KOPT-K1 (cell line): ENCODE results near the gene NPEPPS.

Source experiments
- H3K27ac ChIP-seq: fragments of 200-600 bp; sonication (generic); 2 replicates; pipeline ENCODE4 v1.5.1; 2016; ENCODE audit warnings: antibody characterized with exemption, mild to moderate bottlenecking, low read depth, low read length; ENCODE audit not compliant: poor library complexity, severe bottlenecking
- H3K36me3 ChIP-seq: fragments of 200-600 bp; sonication (generic); 2 replicates; pipeline ENCODE4 v1.5.1; 2017; ENCODE audit warnings: antibody characterized with exemption, mild to moderate bottlenecking, low read length, moderate library complexity; ENCODE audit not compliant: insufficient read depth
- H3K9me3 ChIP-seq: fragments of 200-600 bp; sonication (generic); 2 replicates; pipeline ENCODE4 v1.5.1; 2017; ENCODE audit warnings: antibody characterized with exemption, low read length, mild to moderate bottlenecking; ENCODE audit not compliant: insufficient read depth, poor library complexity, severe bottlenecking

The NPEPPS gene

DNA sequence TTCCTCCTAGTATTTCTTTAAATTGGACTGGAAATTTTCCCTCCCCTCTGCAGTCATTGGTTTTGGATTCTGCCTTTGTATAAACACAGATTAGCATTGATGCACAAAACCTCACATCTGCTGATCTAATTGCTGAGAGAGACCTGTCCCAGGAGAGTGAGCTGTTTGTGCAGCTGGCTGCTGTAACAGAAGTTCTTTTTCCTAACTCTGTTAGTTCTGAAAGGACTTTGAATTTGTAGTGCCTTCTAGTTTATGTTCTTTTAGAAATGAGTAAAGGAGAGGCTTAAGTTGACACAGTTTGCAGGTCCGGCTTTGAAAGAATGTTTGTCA is 73.7 kb downstream of the NPEPPS start:
- H3K9me3 ChIP-seq: no peaks in the 10 kb centered on the region
- peaks cover 98% of the 10 kb centered on the region for H3K36me3 ChIP-seq
- no peak overlapping the region for H3K27ac ChIP-seq

DNA sequence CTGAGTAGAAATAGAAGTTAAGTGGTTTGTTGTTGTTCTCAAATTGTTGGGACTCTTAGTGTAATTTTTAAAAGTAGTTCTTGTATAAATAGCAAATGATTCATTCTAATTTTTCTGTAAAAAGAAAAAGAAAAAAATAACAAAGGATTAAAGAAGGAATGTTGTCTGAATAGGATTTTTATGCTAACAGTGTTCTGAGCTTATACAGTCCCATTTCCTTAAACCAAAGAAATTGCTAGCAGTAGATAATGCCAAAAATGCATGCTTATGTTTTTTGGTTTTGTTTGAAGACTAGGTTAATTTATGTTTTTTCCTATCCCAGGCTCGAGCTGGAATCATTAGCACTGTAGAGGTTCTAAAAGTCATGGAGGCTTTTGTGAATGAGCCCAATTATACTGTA is 74.1 kb downstream of the NPEPPS start:
- Histone ChIP-seq H3K27ac (no peak overlapping the region), H3K9me3 (no peaks in the 10 kb centered on the region), H3K36me3 (peaks cover 96% of the 10 kb centered on the region)

DNA sequence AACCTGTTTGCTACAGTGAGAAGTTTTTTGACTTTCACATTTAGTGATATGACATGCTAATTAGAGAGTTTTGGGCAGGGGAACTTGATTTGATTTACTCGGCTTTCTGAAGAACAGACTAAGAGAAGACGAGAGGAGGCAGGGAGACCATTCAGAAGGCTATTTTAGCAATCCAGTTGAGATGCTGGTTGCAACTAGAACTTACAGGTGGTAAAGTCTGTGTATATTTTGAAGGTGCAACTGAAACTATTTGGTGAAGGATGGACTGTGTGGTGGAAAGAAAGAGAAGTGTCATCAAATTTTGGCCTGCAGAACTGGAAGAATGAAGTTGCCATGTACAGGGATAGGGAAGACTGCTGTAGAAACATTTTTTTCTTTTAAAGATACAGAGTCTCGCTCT is 76.6 kb downstream of the NPEPPS start:
- peaks cover 97% of the 10 kb centered on the region for H3K36me3 ChIP-seq
- H3K27ac ChIP-seq: no peak overlapping the region

DNA sequence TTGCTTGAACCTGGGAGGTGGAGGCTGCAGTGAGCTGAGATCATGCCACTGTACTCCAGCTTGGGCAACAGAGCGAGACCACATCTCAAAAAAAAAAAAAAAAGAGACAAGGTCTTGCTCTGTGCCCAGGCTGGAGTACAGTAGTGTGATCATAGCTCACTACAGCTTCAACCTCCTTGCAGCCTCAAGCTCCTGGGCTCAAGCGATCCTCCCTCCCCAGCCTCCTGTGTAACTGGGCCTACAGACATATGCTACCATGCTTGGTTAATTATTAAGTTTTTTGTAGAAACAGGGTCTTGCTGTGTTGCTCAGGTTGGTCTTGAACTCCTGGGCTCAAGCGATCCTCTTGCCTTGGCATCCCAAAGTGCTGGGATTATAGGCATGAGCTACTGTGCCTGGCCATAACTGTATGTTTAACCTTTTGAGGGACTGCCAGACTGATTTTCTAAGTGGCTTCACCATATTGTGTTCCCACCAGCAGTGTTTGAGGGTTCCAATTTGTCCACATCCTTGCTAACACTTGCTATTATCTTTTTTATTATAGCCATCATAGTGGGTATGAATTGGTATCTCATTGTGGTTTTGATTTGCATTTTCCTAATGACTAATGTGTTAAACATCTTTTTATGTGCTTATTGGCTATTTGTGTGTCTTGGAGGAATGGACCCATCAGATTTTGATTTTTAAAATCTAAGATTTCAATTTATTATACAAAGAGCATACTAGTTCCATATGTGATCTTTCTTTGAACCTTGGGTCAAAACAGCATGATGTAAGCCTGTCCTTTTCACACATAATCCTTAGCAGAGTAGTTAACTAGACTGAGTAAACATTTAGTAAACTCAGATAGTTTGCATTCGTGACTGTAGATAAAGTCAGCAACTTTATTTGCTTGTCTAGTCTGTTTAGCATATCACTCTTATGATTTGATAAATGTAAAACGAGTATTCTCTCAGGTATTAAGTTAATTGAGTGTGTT is 80.8 kb downstream of the NPEPPS start:
- H3K36me3 ChIP-seq: peaks cover 98% of the 10 kb centered on the region
- no peak overlapping the region for H3K27ac ChIP-seq
- H3K9me3 ChIP-seq: no peaks in the 10 kb centered on the region

More for the DNA sequence above, 76.6 kb downstream of the NPEPPS start:
- no peaks in the 10 kb centered on the region for H3K9me3 ChIP-seq

DNA sequence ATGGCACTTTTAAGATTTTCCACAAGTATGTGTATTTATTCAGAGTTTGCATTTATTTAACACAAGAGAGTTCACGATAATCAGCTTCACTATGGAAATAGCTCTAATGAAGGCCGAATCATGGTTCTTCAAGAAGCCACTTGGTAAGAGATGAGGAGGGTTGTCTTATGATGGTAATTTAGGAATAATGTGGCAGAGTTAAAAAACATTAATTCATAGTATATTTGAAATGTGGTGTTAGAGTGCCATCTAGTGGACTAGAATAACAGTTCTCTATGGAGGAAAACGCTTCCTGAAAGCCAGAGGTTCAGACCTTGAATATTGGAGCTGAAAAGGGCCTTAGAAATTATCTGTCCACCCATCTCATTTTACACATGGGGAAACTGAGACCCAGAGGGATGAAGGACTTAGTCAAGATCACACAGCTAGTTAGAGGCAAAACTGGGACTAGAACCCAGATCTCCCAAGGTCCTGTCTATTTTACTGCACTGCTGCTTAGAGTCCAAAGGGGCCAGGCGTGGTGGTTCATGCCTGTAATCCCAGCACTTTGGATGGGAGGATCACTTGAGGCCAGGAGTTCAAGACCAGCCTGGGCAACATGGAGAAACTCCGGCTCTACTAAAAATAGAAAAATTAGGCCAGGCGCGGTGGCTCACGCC is 85.0 kb downstream of the NPEPPS start:
- Histone ChIP-seq H3K9me3 (no peaks in the 10 kb centered on the region), H3K36me3 (peaks cover 99% of the 10 kb centered on the region), H3K27ac (no peak overlapping the region)

DNA sequence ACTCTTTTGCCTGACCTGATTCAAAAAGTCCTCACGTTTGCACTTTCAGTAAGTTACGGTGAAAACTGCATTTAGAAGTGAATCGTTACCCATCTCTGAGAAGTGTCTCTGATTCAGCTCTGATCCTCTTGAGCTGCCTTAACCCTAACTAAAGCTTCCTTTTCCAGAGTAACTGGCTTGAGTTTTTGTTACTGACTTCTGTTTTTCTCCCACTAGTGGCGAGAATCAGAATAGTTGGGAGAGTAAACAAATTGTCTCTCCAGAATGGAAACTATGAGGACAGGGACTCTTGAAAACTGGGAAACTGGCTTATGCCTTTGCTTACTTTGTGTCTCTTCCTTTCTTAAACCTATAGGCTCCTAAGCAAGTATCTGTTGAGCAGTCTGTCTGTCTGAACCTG is 87.5 kb downstream of the NPEPPS start:
- Histone ChIP-seq H3K9me3 (no peaks in the 10 kb centered on the region), H3K36me3 (peaks cover 99% of the 10 kb centered on the region), H3K27ac (no peak overlapping the region)

DNA sequence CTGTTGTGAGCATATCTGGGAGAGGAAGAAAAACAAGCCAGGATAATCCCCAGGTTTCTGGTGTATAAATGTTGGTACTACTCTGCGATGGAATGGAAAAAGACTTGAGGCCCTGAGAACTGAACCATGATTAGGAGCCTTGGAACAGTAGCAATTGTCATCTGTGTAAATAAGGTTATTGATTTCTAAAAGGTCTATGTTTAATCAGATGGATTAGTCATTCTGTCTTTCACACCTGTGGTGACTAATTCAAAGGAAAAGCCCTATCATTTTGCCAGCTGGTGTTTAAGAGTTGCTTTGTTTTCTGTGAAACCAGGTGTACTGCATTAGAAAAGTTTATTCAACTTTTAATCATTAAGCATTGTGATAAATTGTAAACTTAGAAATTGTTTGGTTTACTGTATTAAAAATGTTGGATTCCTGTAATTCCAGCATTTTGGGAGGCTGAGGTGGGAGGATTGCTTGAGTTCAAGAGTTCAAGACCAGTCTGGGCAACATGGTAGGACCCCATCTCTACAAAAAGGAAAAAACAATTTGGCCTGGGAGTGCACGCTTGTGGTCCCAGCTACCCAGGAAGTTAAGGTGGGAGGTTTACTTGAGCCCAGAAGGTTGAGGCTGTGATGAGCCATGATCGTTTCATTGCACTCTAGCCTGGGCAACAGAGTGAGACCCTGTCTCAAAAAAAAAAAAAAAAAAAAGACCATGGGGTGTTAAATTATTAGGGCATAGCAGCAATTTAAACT is 89.8 kb downstream of the NPEPPS start:
- Histone ChIP-seq H3K9me3 (no peaks in the 10 kb centered on the region), H3K27ac (no peak overlapping the region), H3K36me3 (peaks cover 96% of the 10 kb centered on the region)

DNA sequence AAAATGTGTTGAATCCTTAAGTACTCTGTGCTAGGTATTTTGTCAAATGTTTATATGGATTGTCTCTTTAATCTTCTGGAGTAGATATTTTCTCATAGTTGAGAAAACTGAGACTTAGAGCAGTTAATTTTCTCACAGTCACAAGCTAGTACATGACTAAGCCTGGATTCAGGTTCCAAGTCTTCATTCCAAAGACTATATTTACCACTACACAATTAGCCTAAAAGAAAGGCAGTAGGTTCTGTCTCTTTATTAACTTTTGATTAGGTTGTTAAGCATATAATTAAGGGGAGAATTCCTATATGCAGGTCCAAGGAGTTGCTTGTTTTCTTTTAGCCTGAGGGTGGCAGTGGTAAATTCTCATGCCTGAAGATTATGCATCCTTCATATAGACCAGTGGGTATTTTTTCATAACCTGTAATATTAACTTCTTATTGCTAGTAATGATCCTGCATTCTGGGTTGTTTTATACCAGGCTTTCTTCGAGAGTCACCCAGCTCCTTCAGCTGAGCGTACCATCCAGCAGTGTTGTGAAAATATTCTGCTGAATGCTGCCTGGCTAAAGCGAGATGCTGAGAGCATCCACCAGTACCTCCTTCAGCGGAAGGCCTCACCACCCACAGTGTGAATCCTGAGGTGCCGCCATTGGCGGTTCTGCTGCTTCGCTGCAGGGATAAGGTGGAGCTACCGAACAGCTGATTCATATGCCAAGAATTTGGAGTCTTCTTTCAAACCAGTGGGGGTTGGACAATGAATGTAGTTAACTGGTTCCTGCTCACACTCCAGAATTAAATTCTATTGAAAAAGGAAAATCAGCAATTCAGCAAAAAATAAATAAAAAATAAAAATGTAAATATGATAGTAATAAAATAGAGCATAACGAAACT is 90.6 kb downstream of the NPEPPS start:
- Histone ChIP-seq H3K27ac (no peak overlapping the region), H3K9me3 (no peaks in the 10 kb centered on the region), H3K36me3 (peaks cover 87% of the 10 kb centered on the region)

DNA sequence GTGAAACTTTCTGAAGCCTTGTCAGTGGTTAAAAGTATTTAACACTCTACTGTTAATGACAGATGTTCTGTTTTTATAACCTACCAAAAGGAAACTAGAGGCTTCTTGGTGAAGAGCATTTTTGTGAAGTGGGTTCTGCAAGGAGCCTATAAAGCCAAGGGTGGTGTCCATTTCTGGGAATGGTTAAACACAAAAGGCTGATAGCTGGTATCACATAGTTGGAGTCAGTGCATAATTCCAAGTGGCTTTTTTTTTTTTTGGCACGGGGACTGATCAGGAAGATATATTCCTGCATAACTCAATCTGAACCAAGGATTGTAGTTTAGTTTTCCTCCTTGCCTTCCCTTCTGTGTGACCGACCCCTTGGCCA is 91.3 kb downstream of the NPEPPS start:
- Histone ChIP-seq H3K9me3 (no peaks in the 10 kb centered on the region), H3K27ac (no peak overlapping the region), H3K36me3 (peaks cover 81% of the 10 kb centered on the region)

DNA sequence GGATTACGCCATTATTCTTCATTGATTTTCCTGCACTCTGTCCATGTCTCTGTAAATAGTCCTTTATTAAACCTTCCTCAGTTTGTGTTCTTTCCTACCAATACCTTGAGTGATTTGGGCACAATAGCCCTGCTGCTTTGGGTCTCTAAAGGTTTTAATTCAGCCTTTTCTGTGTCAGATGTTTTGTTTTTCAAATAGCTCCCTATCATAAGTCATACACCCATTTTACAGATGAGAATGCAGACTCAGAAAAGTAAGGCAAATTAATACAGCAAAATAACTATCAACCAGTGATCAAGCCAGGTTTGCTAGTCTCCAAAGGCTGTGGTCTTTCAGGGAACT is 93.8 kb downstream of the NPEPPS start:
- Histone ChIP-seq H3K27ac (no peak overlapping the region), H3K9me3 (no peaks in the 10 kb centered on the region), H3K36me3 (peaks cover 57% of the 10 kb centered on the region)

DNA sequence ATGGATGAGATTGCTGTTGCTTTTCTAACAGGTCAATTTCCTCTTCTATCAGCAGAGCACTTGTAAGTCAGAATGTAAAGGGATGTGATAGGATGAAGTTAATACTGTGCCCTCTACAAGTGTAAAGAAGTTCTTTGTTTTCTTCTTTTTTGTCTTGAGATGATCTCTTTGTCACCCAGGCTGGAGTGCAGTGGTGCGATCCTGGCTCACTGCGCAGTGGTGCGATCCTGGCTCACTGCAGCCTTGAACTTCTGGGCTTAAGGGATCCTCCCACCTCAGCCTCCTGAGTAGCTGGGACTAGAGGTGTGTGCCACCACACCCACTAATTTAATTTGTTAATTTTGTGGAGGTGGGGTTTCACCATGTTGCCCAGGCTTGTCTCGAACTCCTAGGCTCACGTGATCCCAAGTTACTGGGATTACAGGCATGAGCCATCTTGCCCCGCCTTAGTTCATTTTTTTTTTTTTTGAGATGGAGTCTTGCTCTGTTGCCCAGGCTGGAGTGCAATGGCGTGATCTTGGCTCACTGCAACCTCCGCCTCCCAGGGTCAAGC is 97.2 kb downstream of the NPEPPS start:
- no peaks in the 10 kb centered on the region for H3K9me3 ChIP-seq
- H3K27ac ChIP-seq: no peak overlapping the region
- H3K36me3 ChIP-seq: peaks cover 23% of the 10 kb centered on the region

DNA sequence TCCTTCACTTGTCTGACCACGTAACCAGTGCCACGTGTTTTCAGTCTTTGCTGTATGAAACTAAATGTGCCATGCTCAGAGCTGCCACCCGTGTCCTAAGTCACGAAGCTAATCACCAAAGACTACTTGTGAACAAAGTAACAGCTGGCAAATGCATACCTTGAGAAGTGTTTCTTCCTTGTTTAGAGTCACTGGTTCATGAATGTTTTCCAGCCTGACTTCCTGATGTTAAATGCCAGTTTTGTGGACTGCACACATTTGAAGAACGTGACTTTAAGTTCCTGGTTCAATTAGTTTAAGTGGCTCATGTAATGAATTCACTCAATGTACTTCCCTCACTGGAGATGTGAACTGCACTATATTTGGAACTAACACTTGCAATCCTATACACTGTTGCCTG is 98.9 kb downstream of the NPEPPS start:
- Histone ChIP-seq H3K9me3 (no peaks in the 10 kb centered on the region), H3K36me3 (peaks cover 6% of the 10 kb centered on the region; the same call in 1 of the 2 replicates), H3K27ac (no peak overlapping the region)

DNA sequence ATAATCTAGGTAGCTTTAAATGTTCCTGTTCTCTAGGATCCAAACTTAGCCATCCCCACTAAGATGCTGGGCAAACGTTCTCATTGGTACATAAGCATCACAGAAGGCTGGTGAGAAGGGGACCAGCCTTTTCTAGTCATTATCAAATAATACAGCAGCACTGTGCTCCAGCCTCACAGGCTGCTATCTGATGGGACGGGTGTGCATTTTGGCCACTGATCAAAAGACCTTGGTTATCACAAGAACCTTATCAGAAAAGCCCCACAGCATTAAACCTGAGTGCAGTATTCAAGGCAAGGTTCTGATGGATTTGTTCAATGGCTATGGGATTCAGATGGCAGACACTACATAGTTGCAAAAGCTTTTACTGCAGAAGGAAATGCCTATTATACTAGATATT is 99.7 kb downstream of the NPEPPS start:
- Histone ChIP-seq H3K9me3 (no peaks in the 10 kb centered on the region), H3K27ac (no peak overlapping the region), H3K36me3 (no peaks in the 10 kb centered on the region)

DNA sequence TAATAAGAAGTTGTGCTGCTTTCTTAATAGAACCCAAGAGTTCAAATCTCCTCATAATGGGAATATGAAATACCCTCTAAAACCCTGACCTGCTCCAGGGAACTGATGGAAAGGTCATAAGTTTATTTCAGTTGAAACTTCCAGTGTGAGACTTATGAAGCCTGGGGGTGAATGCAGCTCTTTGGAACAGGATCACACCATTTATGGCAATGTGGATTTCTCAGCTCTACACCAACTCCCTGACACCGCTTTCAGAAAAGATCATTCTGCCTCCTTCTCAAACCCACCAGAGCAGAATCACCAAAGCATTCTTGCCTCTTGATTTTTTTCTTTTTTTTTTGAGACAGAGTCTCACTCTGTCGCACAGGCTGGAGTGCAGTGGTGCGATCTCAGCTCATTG is 102.1 kb downstream of the NPEPPS start:
- Histone ChIP-seq H3K9me3 (no peaks in the 10 kb centered on the region), H3K36me3 (no peaks in the 10 kb centered on the region), H3K27ac (no peak overlapping the region)
